K562 (cell line): ENCODE measurements around the gene TP53RK. TPM values are rescaled to one million over a fixed set of nuclear protein-coding genes. Genes with fewer than 3 reads are reported as not detected.

Source experiments
- ARID2 ChIP-seq: fragments of 450-650 bp; IDR thresholded peaks from 2 replicates; pipeline ENCODE4 v1.6.1; 2017; ENCODE audit warnings: antibody characterized with exemption, mild to moderate bottlenecking
- CXXC5 ChIP-seq: fragments of 250-450 bp; sonication (Bioruptor Pico); IDR thresholded peaks from 2 replicates; pipeline ENCODE4 v1.8.0; 2022; ENCODE audit warnings: inconsistent platforms, mild to moderate bottlenecking, moderate library complexity
- EP400 ChIP-seq: fragments of 450-650 bp; IDR thresholded peaks from 2 replicates; pipeline ENCODE4 v1.6.1; 2017; ENCODE audit warnings: antibody characterized with exemption, mild to moderate bottlenecking, moderate library complexity
- FOXM1 ChIP-seq, 2 experiments: fragments of 450-650 bp in 1 of 2; sonication (generic) in 1 of 2; formaldehyde crosslinking in 1 of 2; IDR thresholded peaks; 2 replicates each; pipeline versions ENCODE4 v1.6.1 to v1.9.0; 2017 to 2022; ENCODE audit warnings: low read depth in 2 of 2, mild to moderate bottlenecking in 2 of 2, missing genetic modification reagents in 1 of 2, moderate library complexity in 1 of 2
- SRSF9 ChIP-seq: fragments of 200-400 bp; formaldehyde crosslinking; IDR thresholded peaks from 2 replicates; pipeline ENCODE4 v1.6.1; 2017; ENCODE audit warnings: low read depth, low read length, borderline replicate concordance
- TAF7 ChIP-seq: fragments of 450-650 bp; IDR thresholded peaks from 2 replicates; pipeline ENCODE4 v1.6.1; 2016; ENCODE audit warnings: missing genetic modification characterization, missing compliant biosample characterization
- TAL1 ChIP-seq: fragments of 450-650 bp; IDR thresholded peaks from 2 replicates; pipeline ENCODE4 v1.6.1; 2016; ENCODE audit warnings: mild to moderate bottlenecking
- TSC22D4 ChIP-seq: fragments of 450-650 bp; IDR thresholded peaks from 2 replicates; pipeline ENCODE4 v1.6.1; 2016; ENCODE audit warnings: missing genetic modification characterization, missing biosample characterization, control low read depth
- ZFP1 ChIP-seq: fragments of 450-650 bp; formaldehyde crosslinking; IDR thresholded peaks from 2 replicates; pipeline ENCODE4 v1.4.0; 2020; ENCODE audit warnings: mild to moderate bottlenecking, mixed read lengths
- ZFX ChIP-seq: sonication (generic); formaldehyde crosslinking; IDR thresholded peaks from 2 replicates; pipeline ENCODE4 v1.8.0; 2022; ENCODE audit warnings: mild to moderate bottlenecking, missing genetic modification reagents, moderate library complexity
- ZNF263 ChIP-seq: sonication (generic); formaldehyde crosslinking; IDR thresholded peaks from 2 replicates; pipeline ENCODE4 v1.8.0; 2022; ENCODE audit warnings: mild to moderate bottlenecking, missing genetic modification reagents, borderline replicate concordance
- ZNF282 ChIP-seq: sonication (generic); formaldehyde crosslinking; IDR thresholded peaks from 2 replicates; pipeline ENCODE4 v1.8.1; 2023; ENCODE audit warnings: missing genetic modification reagents
- ZNF717 ChIP-seq: fragments of 250-450 bp; sonication (Bioruptor Pico); IDR thresholded peaks from 2 replicates; pipeline ENCODE4 v1.5.0; 2021
- polyA plus RNA-seq, 8 experiments: library from polyadenylated mRNA; depleted of rRNA in 4 of 8; stranded (reverse) in 5 of 8; unstranded in 3 of 8; fragments of >200 nt; fragmentation: Nextera tagmentation in 2 of 8; fragmentation: Illumina TruSeq in 1 of 8; extraction: Ambion mirVana in 2 of 8; extraction: Trizol in 1 of 8; gene quantifications; 2 replicates each; pipeline versions ENCODE4 v1.2.1 to v1.2.3, GENCODE V29; 2011 to 2014; ENCODE audit warnings: inconsistent platforms in 1 of 8, missing spikeins in 1 of 8
- total RNA-seq, 7 experiments: library from RNA; depleted of rRNA in 6 of 7; stranded (reverse); fragments of >200 nt in 6 of 7; fragmentation: Illumina TruSeq in 2 of 7; extraction: Trizol in 2 of 7; gene quantifications; 2 replicates each; pipeline versions ENCODE4 v1.2.1 to v1.2.3, GENCODE V29; 2011 to 2021; ENCODE audit warnings: low replicate concordance in 1 of 7
- TF ChIP-seq, protein P1 (sequence below): fragments of 250-450 bp; sonication (Bioruptor Pico); IDR thresholded peaks from 2 replicates; pipeline ENCODE4 v1.5.0; 2021; ENCODE audit warnings: mild to moderate bottlenecking, borderline replicate concordance
- TF ChIP-seq, protein P2 (sequence below): fragments of 250-450 bp; sonication (Bioruptor Pico); IDR thresholded peaks from 2 replicates; pipeline ENCODE4 v1.5.0; 2020; ENCODE audit warnings: mild to moderate bottlenecking
- TF ChIP-seq, protein P3 (sequence below): sonication (generic); formaldehyde crosslinking; IDR thresholded peaks from 2 replicates; pipeline ENCODE4 v1.8.1; 2023; ENCODE audit warnings: missing genetic modification reagents, mild to moderate bottlenecking, borderline replicate concordance
- TF ChIP-seq, protein P4 (sequence below): fragments of 450-650 bp; IDR thresholded peaks from 2 replicates; pipeline ENCODE4 v1.6.1; 2018; ENCODE audit not compliant: partially characterized antibody

Gene TP53RK
- total and polyA plus RNA-seq, 9 of the 15 experiments (the other 6 are each of a cell fraction or from before 2014, with no cell fraction given), result 2.9 to 43.5 (median 17.2) TPM

DNA sequence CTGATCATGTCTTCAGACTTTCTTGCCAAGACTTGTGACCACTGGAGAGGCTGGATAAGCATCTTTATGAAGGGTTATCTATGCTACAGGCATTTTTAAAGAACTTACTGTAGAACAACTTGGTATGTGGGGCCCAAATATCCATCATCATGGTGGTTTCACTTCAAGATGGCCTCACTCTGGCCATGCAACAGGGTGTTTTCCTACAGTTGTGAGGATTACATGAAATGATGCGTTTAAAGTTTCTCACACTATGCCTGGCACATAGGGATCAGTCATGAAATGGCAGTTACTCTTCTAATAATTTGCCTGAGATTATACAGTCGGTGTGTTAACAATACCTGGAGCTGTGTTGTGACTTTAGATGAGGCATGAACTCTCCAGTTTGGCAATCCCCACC lies 33.2 kb upstream of the TP53RK start (continued):
- TF ChIP-seq EP400 (no peak), ARID2 (no peak), TAL1 (no peak), FOXM1 (IDR thresholded peaks at IDR 0.05; ENCODE audit: low read depth) (no peak), FOXM1 (CRISPR knock-in tag; IDR thresholded peaks at IDR 0.05; ENCODE audit: low read depth) (no peak), ZNF282 (CRISPR knock-in tag) (no peak), ZNF263 (CRISPR knock-in tag) (no peak), TAF7 (tag) (no peak), ZNF717 (CRISPR knock-in tag) (no peak), TSC22D4 (tag) (no peak), ZFX (no peak), SRSF9 (no peak), CXXC5 (no peak), ZFP1 (CRISPR knock-in tag) (0 out of 2 replicates have a peak, but pooled peaks have one; percentile 36)
- TF ChIP-seq, protein P1, sequence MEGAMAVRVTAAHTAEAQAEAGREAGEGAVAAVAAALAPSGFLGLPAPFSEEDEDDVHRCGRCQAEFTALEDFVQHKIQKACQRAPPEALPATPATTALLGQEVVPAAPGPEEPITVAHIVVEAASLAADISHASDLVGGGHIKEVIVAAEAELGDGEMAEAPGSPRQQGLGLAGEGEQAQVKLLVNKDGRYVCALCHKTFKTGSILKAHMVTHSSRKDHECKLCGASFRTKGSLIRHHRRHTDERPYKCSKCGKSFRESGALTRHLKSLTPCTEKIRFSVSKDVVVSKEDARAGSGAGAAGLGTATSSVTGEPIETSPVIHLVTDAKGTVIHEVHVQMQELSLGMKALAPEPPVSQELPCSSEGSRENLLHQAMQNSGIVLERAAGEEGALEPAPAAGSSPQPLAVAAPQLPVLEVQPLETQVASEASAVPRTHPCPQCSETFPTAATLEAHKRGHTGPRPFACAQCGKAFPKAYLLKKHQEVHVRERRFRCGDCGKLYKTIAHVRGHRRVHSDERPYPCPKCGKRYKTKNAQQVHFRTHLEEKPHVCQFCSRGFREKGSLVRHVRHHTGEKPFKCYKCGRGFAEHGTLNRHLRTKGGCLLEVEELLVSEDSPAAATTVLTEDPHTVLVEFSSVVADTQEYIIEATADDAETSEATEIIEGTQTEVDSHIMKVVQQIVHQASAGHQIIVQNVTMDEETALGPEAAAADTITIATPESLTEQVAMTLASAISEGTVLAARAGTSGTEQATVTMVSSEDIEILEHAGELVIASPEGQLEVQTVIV (CRISPR knock-in tag), result no peak
- TF ChIP-seq, protein P2, sequence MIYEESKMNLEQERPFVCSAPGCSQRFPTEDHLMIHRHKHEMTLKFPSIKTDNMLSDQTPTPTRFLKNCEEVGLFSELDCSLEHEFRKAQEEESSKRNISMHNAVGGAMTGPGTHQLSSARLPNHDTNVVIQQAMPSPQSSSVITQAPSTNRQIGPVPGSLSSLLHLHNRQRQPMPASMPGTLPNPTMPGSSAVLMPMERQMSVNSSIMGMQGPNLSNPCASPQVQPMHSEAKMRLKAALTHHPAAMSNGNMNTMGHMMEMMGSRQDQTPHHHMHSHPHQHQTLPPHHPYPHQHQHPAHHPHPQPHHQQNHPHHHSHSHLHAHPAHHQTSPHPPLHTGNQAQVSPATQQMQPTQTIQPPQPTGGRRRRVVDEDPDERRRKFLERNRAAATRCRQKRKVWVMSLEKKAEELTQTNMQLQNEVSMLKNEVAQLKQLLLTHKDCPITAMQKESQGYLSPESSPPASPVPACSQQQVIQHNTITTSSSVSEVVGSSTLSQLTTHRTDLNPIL (CRISPR knock-in tag), result peak; percentile 51; the same call in 1 of the 2 replicates
- TF ChIP-seq, protein P3, sequence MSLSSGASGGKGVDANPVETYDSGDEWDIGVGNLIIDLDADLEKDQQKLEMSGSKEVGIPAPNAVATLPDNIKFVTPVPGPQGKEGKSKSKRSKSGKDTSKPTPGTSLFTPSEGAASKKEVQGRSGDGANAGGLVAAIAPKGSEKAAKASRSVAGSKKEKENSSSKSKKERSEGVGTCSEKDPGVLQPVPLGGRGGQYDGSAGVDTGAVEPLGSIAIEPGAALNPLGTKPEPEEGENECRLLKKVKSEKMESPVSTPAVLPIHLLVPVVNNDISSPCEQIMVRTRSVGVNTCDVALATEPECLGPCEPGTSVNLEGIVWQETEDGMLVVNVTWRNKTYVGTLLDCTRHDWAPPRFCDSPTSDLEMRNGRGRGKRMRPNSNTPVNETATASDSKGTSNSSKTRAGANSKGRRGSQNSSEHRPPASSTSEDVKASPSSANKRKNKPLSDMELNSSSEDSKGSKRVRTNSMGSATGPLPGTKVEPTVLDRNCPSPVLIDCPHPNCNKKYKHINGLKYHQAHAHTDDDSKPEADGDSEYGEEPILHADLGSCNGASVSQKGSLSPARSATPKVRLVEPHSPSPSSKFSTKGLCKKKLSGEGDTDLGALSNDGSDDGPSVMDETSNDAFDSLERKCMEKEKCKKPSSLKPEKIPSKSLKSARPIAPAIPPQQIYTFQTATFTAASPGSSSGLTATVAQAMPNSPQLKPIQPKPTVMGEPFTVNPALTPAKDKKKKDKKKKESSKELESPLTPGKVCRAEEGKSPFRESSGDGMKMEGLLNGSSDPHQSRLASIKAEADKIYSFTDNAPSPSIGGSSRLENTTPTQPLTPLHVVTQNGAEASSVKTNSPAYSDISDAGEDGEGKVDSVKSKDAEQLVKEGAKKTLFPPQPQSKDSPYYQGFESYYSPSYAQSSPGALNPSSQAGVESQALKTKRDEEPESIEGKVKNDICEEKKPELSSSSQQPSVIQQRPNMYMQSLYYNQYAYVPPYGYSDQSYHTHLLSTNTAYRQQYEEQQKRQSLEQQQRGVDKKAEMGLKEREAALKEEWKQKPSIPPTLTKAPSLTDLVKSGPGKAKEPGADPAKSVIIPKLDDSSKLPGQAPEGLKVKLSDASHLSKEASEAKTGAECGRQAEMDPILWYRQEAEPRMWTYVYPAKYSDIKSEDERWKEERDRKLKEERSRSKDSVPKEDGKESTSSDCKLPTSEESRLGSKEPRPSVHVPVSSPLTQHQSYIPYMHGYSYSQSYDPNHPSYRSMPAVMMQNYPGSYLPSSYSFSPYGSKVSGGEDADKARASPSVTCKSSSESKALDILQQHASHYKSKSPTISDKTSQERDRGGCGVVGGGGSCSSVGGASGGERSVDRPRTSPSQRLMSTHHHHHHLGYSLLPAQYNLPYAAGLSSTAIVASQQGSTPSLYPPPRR (CRISPR knock-in tag), result no peak
- TF ChIP-seq, protein P4, sequence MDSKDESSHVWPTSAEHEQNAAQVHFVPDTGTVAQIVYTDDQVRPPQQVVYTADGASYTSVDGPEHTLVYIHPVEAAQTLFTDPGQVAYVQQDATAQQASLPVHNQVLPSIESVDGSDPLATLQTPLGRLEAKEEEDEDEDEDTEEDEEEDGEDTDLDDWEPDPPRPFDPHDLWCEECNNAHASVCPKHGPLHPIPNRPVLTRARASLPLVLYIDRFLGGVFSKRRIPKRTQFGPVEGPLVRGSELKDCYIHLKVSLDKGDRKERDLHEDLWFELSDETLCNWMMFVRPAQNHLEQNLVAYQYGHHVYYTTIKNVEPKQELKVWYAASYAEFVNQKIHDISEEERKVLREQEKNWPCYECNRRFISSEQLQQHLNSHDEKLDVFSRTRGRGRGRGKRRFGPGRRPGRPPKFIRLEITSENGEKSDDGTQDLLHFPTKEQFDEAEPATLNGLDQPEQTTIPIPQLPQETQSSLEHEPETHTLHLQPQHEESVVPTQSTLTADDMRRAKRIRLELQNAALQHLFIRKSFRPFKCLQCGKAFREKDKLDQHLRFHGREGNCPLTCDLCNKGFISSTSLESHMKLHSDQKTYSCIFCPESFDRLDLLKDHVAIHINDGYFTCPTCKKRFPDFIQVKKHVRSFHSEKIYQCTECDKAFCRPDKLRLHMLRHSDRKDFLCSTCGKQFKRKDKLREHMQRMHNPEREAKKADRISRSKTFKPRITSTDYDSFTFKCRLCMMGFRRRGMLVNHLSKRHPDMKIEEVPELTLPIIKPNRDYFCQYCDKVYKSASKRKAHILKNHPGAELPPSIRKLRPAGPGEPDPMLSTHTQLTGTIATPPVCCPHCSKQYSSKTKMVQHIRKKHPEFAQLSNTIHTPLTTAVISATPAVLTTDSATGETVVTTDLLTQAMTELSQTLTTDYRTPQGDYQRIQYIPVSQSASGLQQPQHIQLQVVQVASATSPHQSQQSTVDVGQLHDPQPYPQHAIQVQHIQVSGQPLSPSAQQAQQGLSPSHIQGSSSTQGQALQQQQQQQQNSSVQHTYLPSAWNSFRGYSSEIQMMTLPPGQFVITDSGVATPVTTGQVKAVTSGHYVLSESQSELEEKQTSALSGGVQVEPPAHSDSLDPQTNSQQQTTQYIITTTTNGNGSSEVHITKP, result no peak
